HEK293 (cell line): Measurements from ENCODE around the gene S100A14.

ENCODE experiments used
- CTCF ChIA-PET: fragments of 350-600 bp; formaldehyde crosslinking; extraction: SDS; loops from one replicate; lab custom pipeline; 2021; ENCODE audit warnings: antibody characterized with exemption; lab: Yijun Ruan, JAX
- POLR2A ChIA-PET: fragments of 300-600 bp; formaldehyde crosslinking; extraction: SDS; loops from one replicate; lab custom pipeline; 2020; ENCODE audit warnings: antibody characterized with exemption, inconsistent platforms; lab: Yijun Ruan, JAX
- H3K27ac ChIP-seq: fragments of 200-500 bp; sonication (Bioruptor generic); 2 replicates; pipeline ENCODE4 v1.5.1; 2014; ENCODE audit warnings: low read depth, low read length, control low read depth, inconsistent platforms; ENCODE audit errors: extremely low read depth
- H3K36me3 ChIP-seq, 2 experiments: fragments of 200-500 bp in 1 of 2; sonication (Bioruptor generic) in 1 of 2; 1 replicate in 1 of 2; 2 replicates in 1 of 2; pipeline ENCODE4 v1.5.1; 2014 to 2017; ENCODE audit warnings: inconsistent platforms in 2 of 2, low read length in 2 of 2; ENCODE audit not compliant: control insufficient read depth in 2 of 2, insufficient read depth in 1 of 2
- H3K4me1 ChIP-seq: fragments of 200-500 bp; sonication (Bioruptor generic); 2 replicates; pipeline ENCODE4 v1.5.1; 2014; ENCODE audit warnings: mild to moderate bottlenecking, low read length, inconsistent platforms; ENCODE audit not compliant: control insufficient read depth, insufficient read depth
- H3K4me3 ChIP-seq: 2 replicates; pipeline ENCODE4 v1.5.1; 2011; ENCODE audit warnings: low read depth, mild to moderate bottlenecking, control low read depth, low read length, moderate library complexity
- H3K9me3 ChIP-seq: fragments of 200-500 bp; sonication (Bioruptor generic); 2 replicates; pipeline ENCODE4 v1.5.1; 2014; ENCODE audit warnings: low read depth, low read length, inconsistent platforms; ENCODE audit not compliant: control insufficient read depth, insufficient read depth
- GLI4 ChIP-seq: fragments of 450-650 bp; formaldehyde crosslinking; IDR thresholded peaks from 2 replicates; pipeline ENCODE4 v1.5.1; 2016; ENCODE audit warnings: missing biosample characterization, missing genetic modification characterization
- KLF17 ChIP-seq: fragments of 450-650 bp; formaldehyde crosslinking; IDR thresholded peaks from 2 replicates; pipeline ENCODE4 v1.5.1; 2016; ENCODE audit warnings: missing biosample characterization, missing genetic modification characterization
- TCF7L2 ChIP-seq: IDR thresholded peaks from 2 replicates; pipeline ENCODE4 v1.6.1; 2011; ENCODE audit warnings: low read depth, mild to moderate bottlenecking, inconsistent platforms, low read length, moderate library complexity, borderline replicate concordance
- ZBTB7A ChIP-seq: fragments of 450-650 bp; formaldehyde crosslinking; IDR thresholded peaks from 2 replicates; pipeline ENCODE4 v1.5.1; 2016; ENCODE audit warnings: low read depth, missing biosample characterization, missing genetic modification characterization
- ZFP41 ChIP-seq: fragments of 450-650 bp; formaldehyde crosslinking; IDR thresholded peaks from 2 replicates; pipeline ENCODE4 v1.5.1; 2016; ENCODE audit warnings: missing biosample characterization, missing genetic modification characterization, borderline replicate concordance
- ZNF214 ChIP-seq: fragments of 450-650 bp; formaldehyde crosslinking; IDR thresholded peaks from 2 replicates; pipeline ENCODE4 v1.5.1; 2017; ENCODE audit warnings: missing biosample characterization, mild to moderate bottlenecking, missing genetic modification characterization, borderline replicate concordance
- ZNF221 ChIP-seq: fragments of 450-650 bp; formaldehyde crosslinking; IDR thresholded peaks from 2 replicates; pipeline ENCODE4 v1.5.1; 2017; ENCODE audit warnings: missing biosample characterization, missing genetic modification characterization, borderline replicate concordance
- ZNF335 ChIP-seq: fragments of 450-650 bp; formaldehyde crosslinking; conservative IDR thresholded peaks from 2 replicates; pipeline ENCODE4 v1.5.1; 2016; ENCODE audit warnings: missing biosample characterization, missing genetic modification characterization
- ZNF350 ChIP-seq: fragments of 450-650 bp; formaldehyde crosslinking; IDR thresholded peaks from 2 replicates; pipeline ENCODE4 v1.5.0; 2017; ENCODE audit warnings: missing biosample characterization, mild to moderate bottlenecking, missing genetic modification characterization
- ZNF366 ChIP-seq: fragments of 450-650 bp; formaldehyde crosslinking; conservative IDR thresholded peaks from 2 replicates; pipeline ENCODE4 v1.5.1; 2016; ENCODE audit warnings: missing biosample characterization, missing genetic modification characterization
- ZNF488 ChIP-seq: fragments of 450-650 bp; formaldehyde crosslinking; IDR thresholded peaks from 2 replicates; pipeline ENCODE4 v1.5.1; 2016; ENCODE audit warnings: missing biosample characterization, missing genetic modification characterization
- ZNF600 ChIP-seq: fragments of 450-650 bp; formaldehyde crosslinking; IDR thresholded peaks from 2 replicates; pipeline ENCODE4 v1.5.1; 2016; ENCODE audit warnings: missing biosample characterization, missing genetic modification characterization
- ZNF610 ChIP-seq: fragments of 450-650 bp; formaldehyde crosslinking; IDR thresholded peaks from 2 replicates; pipeline ENCODE4 v1.5.1; 2016; ENCODE audit warnings: missing biosample characterization, missing genetic modification characterization, borderline replicate concordance
- ZSCAN5A ChIP-seq: fragments of 450-650 bp; formaldehyde crosslinking; IDR thresholded peaks from 2 replicates; pipeline ENCODE4 v1.5.1; 2016; ENCODE audit warnings: missing biosample characterization, missing genetic modification characterization
- ZXDB ChIP-seq: fragments of 450-650 bp; formaldehyde crosslinking; IDR thresholded peaks from 2 replicates; pipeline ENCODE4 v1.5.1; 2016; ENCODE audit warnings: missing biosample characterization, missing genetic modification characterization
- TF ChIP-seq, protein P1 (sequence below): fragments of 450-650 bp; formaldehyde crosslinking; conservative IDR thresholded peaks from 2 replicates; pipeline ENCODE4 v1.5.1; 2016; ENCODE audit warnings: low read depth, missing biosample characterization, missing genetic modification characterization
- TF ChIP-seq, protein P2 (sequence below): fragments of 450-650 bp; formaldehyde crosslinking; IDR thresholded peaks from 2 replicates; pipeline ENCODE4 v1.5.1; 2016; ENCODE audit warnings: missing biosample characterization, missing genetic modification characterization

The S100A14 gene

DNA sequence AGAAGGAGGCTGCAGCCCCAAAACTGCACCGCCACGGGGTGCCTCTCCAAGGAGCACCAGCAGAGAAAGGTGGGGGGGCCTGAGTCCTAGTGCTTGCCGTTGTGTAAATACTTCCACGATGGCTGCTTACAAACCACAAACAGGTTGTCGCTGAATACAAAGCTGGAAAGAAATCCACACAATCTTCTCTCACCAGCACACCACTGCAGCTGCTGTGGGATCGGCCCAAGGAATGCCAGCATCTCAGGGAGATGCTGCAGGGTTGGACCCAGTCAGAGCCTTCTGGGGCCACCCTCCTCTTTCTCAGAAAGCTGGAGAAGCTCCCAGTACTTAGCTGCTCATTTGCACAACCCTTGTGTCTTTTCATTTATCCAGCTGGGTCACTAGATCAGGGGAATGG is 3.0 kb upstream of the S100A14 start:
- Histone ChIP-seq H3K9me3 (no peaks in the 10 kb centered on the region), H3K27ac (no peak overlapping the region), H3K4me1 (no peaks in the 10 kb centered on the region), H3K36me3 (peaks cover 0 to 38% of the 10 kb centered on the region in 2 experiments; a peak in 2 of 3 replicates), H3K4me3 (no peak overlapping the region)
- POLR2A ChIA-PET: interaction anchor here (1.0 to 3.7 kb wide), 3 partner anchors 8 to 41 kb away, joined by 3 to 17 read pairs (median 15); partner anchors contain the start of genes CHTOP and S100A13
- TF ChIP-seq ZSCAN5A (tag by site-specific recombination) (no peak), GLI4 (tag by site-specific recombination) (no peak), KLF17 (tag by site-specific recombination) (no peak), ZNF350 (tag by site-specific recombination) (no peak), ZNF214 (tag by site-specific recombination) (no peak), ZNF600 (tag by site-specific recombination) (no peak), ZBTB7A (tag by site-specific recombination) (no peak), ZNF335 (no peak), ZFP41 (tag by site-specific recombination) (no peak), TCF7L2 (no peak), ZNF488 (tag by site-specific recombination) (no peak), ZXDB (tag by site-specific recombination) (no peak), ZNF221 (no peak), ZNF366 (tag by site-specific recombination) (no peak), ZNF610 (no peak)
- TF ChIP-seq, protein P1, sequence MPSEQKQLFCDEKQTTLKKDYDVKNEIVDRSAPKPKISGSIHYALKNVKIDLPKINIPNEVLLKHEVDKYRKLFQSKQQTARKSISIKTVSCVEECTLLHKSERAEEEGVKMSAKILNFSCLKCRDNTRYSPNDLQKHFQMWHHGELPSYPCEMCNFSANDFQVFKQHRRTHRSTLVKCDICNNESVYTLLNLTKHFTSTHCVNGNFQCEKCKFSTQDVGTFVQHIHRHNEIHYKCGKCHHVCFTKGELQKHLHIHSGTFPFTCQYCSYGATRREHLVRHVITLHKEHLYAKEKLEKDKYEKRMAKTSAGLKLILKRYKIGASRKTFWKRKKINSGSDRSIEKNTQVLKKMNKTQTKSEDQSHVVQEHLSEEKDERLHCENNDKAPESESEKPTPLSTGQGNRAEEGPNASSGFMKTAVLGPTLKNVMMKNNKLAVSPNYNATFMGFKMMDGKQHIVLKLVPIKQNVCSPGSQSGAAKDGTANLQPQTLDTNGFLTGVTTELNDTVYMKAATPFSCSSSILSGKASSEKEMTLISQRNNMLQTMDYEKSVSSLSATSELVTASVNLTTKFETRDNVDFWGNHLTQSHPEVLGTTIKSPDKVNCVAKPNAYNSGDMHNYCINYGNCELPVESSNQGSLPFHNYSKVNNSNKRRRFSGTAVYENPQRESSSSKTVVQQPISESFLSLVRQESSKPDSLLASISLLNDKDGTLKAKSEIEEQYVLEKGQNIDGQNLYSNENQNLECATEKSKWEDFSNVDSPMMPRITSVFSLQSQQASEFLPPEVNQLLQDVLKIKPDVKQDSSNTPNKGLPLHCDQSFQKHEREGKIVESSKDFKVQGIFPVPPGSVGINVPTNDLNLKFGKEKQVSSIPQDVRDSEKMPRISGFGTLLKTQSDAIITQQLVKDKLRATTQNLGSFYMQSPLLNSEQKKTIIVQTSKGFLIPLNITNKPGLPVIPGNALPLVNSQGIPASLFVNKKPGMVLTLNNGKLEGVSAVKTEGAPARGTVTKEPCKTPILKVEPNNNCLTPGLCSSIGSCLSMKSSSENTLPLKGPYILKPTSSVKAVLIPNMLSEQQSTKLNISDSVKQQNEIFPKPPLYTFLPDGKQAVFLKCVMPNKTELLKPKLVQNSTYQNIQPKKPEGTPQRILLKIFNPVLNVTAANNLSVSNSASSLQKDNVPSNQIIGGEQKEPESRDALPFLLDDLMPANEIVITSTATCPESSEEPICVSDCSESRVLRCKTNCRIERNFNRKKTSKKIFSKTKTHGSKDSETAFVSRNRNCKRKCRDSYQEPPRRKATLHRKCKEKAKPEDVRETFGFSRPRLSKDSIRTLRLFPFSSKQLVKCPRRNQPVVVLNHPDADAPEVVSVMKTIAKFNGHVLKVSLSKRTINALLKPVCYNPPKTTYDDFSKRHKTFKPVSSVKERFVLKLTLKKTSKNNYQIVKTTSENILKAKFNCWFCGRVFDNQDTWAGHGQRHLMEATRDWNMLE (tag by site-specific recombination): no peak
- TF ChIP-seq, protein P2, sequence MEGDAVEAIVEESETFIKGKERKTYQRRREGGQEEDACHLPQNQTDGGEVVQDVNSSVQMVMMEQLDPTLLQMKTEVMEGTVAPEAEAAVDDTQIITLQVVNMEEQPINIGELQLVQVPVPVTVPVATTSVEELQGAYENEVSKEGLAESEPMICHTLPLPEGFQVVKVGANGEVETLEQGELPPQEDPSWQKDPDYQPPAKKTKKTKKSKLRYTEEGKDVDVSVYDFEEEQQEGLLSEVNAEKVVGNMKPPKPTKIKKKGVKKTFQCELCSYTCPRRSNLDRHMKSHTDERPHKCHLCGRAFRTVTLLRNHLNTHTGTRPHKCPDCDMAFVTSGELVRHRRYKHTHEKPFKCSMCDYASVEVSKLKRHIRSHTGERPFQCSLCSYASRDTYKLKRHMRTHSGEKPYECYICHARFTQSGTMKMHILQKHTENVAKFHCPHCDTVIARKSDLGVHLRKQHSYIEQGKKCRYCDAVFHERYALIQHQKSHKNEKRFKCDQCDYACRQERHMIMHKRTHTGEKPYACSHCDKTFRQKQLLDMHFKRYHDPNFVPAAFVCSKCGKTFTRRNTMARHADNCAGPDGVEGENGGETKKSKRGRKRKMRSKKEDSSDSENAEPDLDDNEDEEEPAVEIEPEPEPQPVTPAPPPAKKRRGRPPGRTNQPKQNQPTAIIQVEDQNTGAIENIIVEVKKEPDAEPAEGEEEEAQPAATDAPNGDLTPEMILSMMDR: no peak
- TF ChIP-seq, all 188 proteins: peak for 0
- CTCF ChIA-PET: interaction anchor here (2.4 kb wide), 1 partner anchor 9 kb away, joined by 18 read pairs; the partner anchor contains the start of genes S100A1 and S100A13
